WTC11 (cell line): Measurements from ENCODE around the gene CEP44. TPM values are rescaled to one million over a fixed set of nuclear protein-coding genes. Genes with fewer than 3 reads are reported as not detected.

ENCODE experiments used
- ATAC-seq: fragments of 200-7000 bp; cut with Tn5 transposase; 2 replicates; pipeline ENCODE4 v1.10.0; 2021; ENCODE audit warnings: mild to moderate bottlenecking, moderate library complexity
- CTCF ChIA-PET: fragments of 300-600 bp; sonication (Branson Sonifier 250); formaldehyde crosslinking; loops from one replicate; lab custom pipeline; 2021; ENCODE audit warnings: antibody characterized with exemption; lab: Charles Lee
- POLR2A ChIA-PET: fragments of 350-600 bp; sonication (Branson Sonifier 250); formaldehyde crosslinking; loops from one replicate; lab custom pipeline; 2021; ENCODE audit warnings: antibody characterized with exemption; lab: Charles Lee
- DNase-seq: peaks from one replicate; pipeline ENCODE4 v3.0.0; 2021; ENCODE audit warnings: low spot score
- H3K27ac Mint-ChIP-seq: 2 replicates; pipeline ENCODE4 v1.8.0; 2021; ENCODE audit warnings: mixed read lengths
- H3K27me3 Mint-ChIP-seq: 2 replicates; pipeline ENCODE4 v1.8.0; 2021; ENCODE audit warnings: low read depth, mild to moderate bottlenecking, moderate library complexity, mixed read lengths
- H3K36me3 Mint-ChIP-seq: 2 replicates; pipeline ENCODE4 v1.8.0; 2021; ENCODE audit warnings: mixed read lengths
- H3K4me1 Mint-ChIP-seq: 2 replicates; pipeline ENCODE4 v1.8.0; 2022; ENCODE audit warnings: mixed read lengths
- H3K4me3 Mint-ChIP-seq: 2 replicates; pipeline ENCODE4 v1.8.0; 2021; ENCODE audit warnings: mild to moderate bottlenecking, moderate library complexity, mixed read lengths
- H3K9me3 Mint-ChIP-seq: 2 replicates; pipeline ENCODE4 v1.8.0; 2021; ENCODE audit warnings: mixed read lengths
- ARID4B ChIP-seq: sonication (generic); formaldehyde crosslinking; IDR thresholded peaks from 2 replicates; pipeline ENCODE4 v1.8.0; 2023; ENCODE audit warnings: missing genetic modification reagents, mild to moderate bottlenecking, borderline replicate concordance
- CREM ChIP-seq: sonication (generic); formaldehyde crosslinking; IDR thresholded peaks from 2 replicates; pipeline ENCODE4 v1.8.1; 2022; ENCODE audit warnings: mild to moderate bottlenecking, missing genetic modification reagents, moderate library complexity
- E2F5 ChIP-seq: sonication (generic); formaldehyde crosslinking; IDR thresholded peaks from 2 replicates; pipeline ENCODE4 v1.8.1; 2022; ENCODE audit warnings: mild to moderate bottlenecking, moderate library complexity, missing genetic modification reagents
- HMGXB4 ChIP-seq: sonication (generic); formaldehyde crosslinking; IDR thresholded peaks from 2 replicates; pipeline ENCODE4 v1.8.1; 2023; ENCODE audit warnings: mild to moderate bottlenecking, moderate library complexity, missing genetic modification reagents
- KAT7 ChIP-seq: sonication (generic); formaldehyde crosslinking; IDR thresholded peaks from 2 replicates; pipeline ENCODE4 v1.8.1; 2023; ENCODE audit warnings: missing genetic modification reagents, mild to moderate bottlenecking, borderline replicate concordance
- MXD4 ChIP-seq: fragments of 250-450 bp; sonication (Bioruptor Pico); IDR thresholded peaks from 2 replicates; pipeline ENCODE4 v1.8.0; 2021; ENCODE audit warnings: mild to moderate bottlenecking, moderate library complexity, borderline replicate concordance
- NFE2L1 ChIP-seq: sonication (generic); formaldehyde crosslinking; IDR thresholded peaks from 2 replicates; pipeline ENCODE4 v1.8.1; 2023; ENCODE audit warnings: missing genetic modification reagents
- NFYB ChIP-seq: sonication (generic); formaldehyde crosslinking; conservative IDR thresholded peaks from 2 replicates; pipeline ENCODE4 v1.8.0; 2022; ENCODE audit warnings: low read depth, missing genetic modification reagents
- RELA ChIP-seq: sonication (generic); formaldehyde crosslinking; IDR thresholded peaks from 2 replicates; pipeline ENCODE4 v1.8.1; 2022; ENCODE audit warnings: missing genetic modification reagents, mild to moderate bottlenecking, borderline replicate concordance
- RORB ChIP-seq: fragments of 250-450 bp; sonication (Bioruptor Pico); IDR thresholded peaks from 2 replicates; pipeline ENCODE4 v1.9.0; 2021; ENCODE audit warnings: mild to moderate bottlenecking
- SOX15 ChIP-seq: fragments of 250-450 bp; sonication (Bioruptor Pico); IDR thresholded peaks from 2 replicates; pipeline ENCODE4 v1.9.0; 2021; ENCODE audit warnings: mild to moderate bottlenecking
- ZNF121 ChIP-seq: sonication (generic); formaldehyde crosslinking; IDR thresholded peaks from 2 replicates; pipeline ENCODE4 v1.8.0; 2023; ENCODE audit warnings: missing genetic modification reagents
- ZNF138 ChIP-seq: sonication (generic); formaldehyde crosslinking; conservative IDR thresholded peaks from 2 replicates; pipeline ENCODE4 v1.8.1; 2022; ENCODE audit warnings: mild to moderate bottlenecking, moderate library complexity, missing genetic modification reagents
- total RNA-seq: library from RNA; stranded (reverse); gene quantifications from 3 replicates; pipeline ENCODE4 v1.2.3, GENCODE V29; 2021

CEP44 gene
- total RNA-seq, 1 experiment from 2014 or later, result 17.9 TPM

- TF ChIP-seq ARID4B (CRISPR knock-in tag), result peak; percentile 70; the same call in 1 of the 2 replicates
- peak; percentile 73 for TF ChIP-seq HMGXB4 (CRISPR knock-in tag)
- peak; percentile 43; the same call in 1 of the 2 replicates for TF ChIP-seq KAT7 (CRISPR knock-in tag)
- no peak for TF ChIP-seq ZNF121 (CRISPR knock-in tag)
- TF ChIP-seq CREM (CRISPR knock-in tag), result peak; percentile 96
- no peak for TF ChIP-seq SOX15 (CRISPR knock-in tag)
- peak; percentile 59 for TF ChIP-seq E2F5 (CRISPR knock-in tag)
- no peak for TF ChIP-seq NFE2L1 (CRISPR knock-in tag)
Measured at GRCh38 chr4:174283507-174284471, at the start of gene CEP44, which contains the start of gene FBXO8 (continued).

- no peak for TF ChIP-seq NFYB (CRISPR knock-in tag)
- no peak for TF ChIP-seq RELA (CRISPR knock-in tag)
- TF ChIP-seq ZNF138, result no peak
- no peak for TF ChIP-seq ARID4B (CRISPR knock-in tag)
- TF ChIP-seq MXD4 (CRISPR knock-in tag), result no peak
- TF ChIP-seq RORB (CRISPR knock-in tag), result no peak
- TF ChIP-seq, all 79 proteins: peak for 0
- H3K27me3 Mint-ChIP-seq, result no peaks in the 10 kb centered on the region
- H3K9me3 Mint-ChIP-seq, result no peaks in the 10 kb centered on the region
- no peaks in the 10 kb centered on the region for H3K36me3 Mint-ChIP-seq
- DNase-seq (no peak), ATAC-seq (no peak)
- H3K4me1 Mint-ChIP-seq, result no peaks in the 10 kb centered on the region
- ChIA-PET POLR2A (no interaction called here), CTCF (no interaction called here)
- H3K27ac Mint-ChIP-seq, result no peak overlapping the region
- H3K4me3 Mint-ChIP-seq, result no peak overlapping the region
Measured at GRCh38 chr4:174236359-174236758, 47.4 kb upstream of the CEP44 start.
